Prostate gland (tissue), 2 donors: Measurements from ENCODE around the gene SEMA4C.

Source experiments
- POLR2AphosphoS5 ChIP-seq: sonication (generic); formaldehyde crosslinking; IDR thresholded peaks from one replicate; pipeline ENCODE4 v1.6.1; 2017; ENCODE audit warnings: antibody characterized with exemption
- TF ChIP-seq, protein P1 (sequence below), 4 experiments: fragments of 200-600 bp in 2 of 4; fragments of 450-650 bp in 2 of 4; sonication (generic) in 2 of 4; IDR thresholded peaks; 1 replicate in 3 of 4; 2 replicates in 1 of 4; pipeline ENCODE4 v1.5.1; 2016 to 2019; ENCODE audit warnings: antibody characterized with exemption in 4 of 4, mild to moderate bottlenecking in 2 of 4, moderate library complexity in 2 of 4

DNA sequence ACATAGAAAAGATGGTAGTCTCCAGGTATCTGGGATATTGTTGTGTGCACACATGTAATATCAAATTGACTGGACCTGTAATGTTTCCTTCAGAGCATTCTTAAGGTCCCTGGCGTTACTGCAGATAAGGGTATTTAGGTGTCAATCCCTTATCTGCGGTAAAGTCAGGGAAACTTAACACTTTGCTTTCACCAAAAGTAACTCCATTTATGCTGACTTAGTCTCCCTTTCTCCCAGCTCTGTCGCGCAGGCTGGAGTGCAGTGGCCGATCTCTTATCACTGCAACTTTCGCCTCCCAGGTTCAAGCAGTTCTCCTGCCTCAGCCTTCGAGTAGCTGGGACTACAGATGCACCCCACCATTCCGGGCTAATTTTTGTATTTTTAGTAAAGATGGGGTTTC is 52.0 kb downstream of the SEMA4C start:
- TF ChIP-seq, protein P1, sequence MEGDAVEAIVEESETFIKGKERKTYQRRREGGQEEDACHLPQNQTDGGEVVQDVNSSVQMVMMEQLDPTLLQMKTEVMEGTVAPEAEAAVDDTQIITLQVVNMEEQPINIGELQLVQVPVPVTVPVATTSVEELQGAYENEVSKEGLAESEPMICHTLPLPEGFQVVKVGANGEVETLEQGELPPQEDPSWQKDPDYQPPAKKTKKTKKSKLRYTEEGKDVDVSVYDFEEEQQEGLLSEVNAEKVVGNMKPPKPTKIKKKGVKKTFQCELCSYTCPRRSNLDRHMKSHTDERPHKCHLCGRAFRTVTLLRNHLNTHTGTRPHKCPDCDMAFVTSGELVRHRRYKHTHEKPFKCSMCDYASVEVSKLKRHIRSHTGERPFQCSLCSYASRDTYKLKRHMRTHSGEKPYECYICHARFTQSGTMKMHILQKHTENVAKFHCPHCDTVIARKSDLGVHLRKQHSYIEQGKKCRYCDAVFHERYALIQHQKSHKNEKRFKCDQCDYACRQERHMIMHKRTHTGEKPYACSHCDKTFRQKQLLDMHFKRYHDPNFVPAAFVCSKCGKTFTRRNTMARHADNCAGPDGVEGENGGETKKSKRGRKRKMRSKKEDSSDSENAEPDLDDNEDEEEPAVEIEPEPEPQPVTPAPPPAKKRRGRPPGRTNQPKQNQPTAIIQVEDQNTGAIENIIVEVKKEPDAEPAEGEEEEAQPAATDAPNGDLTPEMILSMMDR (IDR thresholded peaks at IDR 0.05), result no peak
- TF ChIP-seq POLR2AphosphoS5, result no peak
